Heart right ventricle (tissue), 16 donors: ENCODE measurements around the gene SLCO2A1. TPM values are rescaled to one million over a fixed set of nuclear protein-coding genes. Genes with fewer than 3 reads are reported as not detected.

ENCODE experiments used
- ATAC-seq, 8 donors: fragments of 200-7000 bp; cut with Tn5 transposase; one replicate each; pipeline ENCODE4 v1.9.1; 2020; ENCODE audit warnings: mild to moderate bottlenecking in 8 of 8, moderate library complexity in 8 of 8, moderate number of reproducible peaks in 1 of 8
- DNase-seq, 2 donors: peaks; one replicate each; pipeline ENCODE4 v3.0.0-alpha.2; 2020
- H3K27ac ChIP-seq, 10 donors: fragments of 200-600 bp; sonication (generic) in 2 of 10; one replicate each; pipeline versions ENCODE4 v1.5.0 to v1.8.0; 2020 to 2022; ENCODE audit warnings: mild to moderate bottlenecking in 3 of 10
- H3K27me3 ChIP-seq, 7 donors: fragments of 200-600 bp; one replicate each; pipeline ENCODE4 v1.8.0; 2021 to 2022; ENCODE audit warnings: mild to moderate bottlenecking in 2 of 7
- H3K36me3 ChIP-seq, 9 donors: fragments of 200-600 bp; sonication (generic) in 1 of 9; one replicate each; pipeline versions ENCODE4 v1.5.0 to v1.8.0; 2020 to 2022; ENCODE audit warnings: mild to moderate bottlenecking in 2 of 9
- H3K4me1 ChIP-seq, 9 donors: fragments of 200-600 bp; sonication (generic) in 1 of 9; one replicate each; pipeline versions ENCODE4 v1.5.0 to v1.8.0; 2020 to 2022; ENCODE audit warnings: mild to moderate bottlenecking in 4 of 9
- H3K4me3 ChIP-seq, 10 donors: fragments of 200-600 bp; sonication (generic) in 2 of 10; one replicate each; pipeline versions ENCODE4 v1.5.0 to v1.8.0; 2020 to 2022; ENCODE audit warnings: mild to moderate bottlenecking in 7 of 10, moderate library complexity in 2 of 10
- H3K9me3 ChIP-seq, 11 donors: fragments of 200-600 bp in 10 of 11; sonication (generic) in 2 of 11; one replicate each; pipeline versions ENCODE4 v1.5.0 to v1.8.0; 2013 to 2022; ENCODE audit warnings: mild to moderate bottlenecking in 2 of 11, control low read depth in 1 of 11, moderate library complexity in 1 of 11
- WGBS, 2 donors: extraction: QIAGEN DNeasy Blood & Tissue Kit; methylation state at CpG; one replicate each; pipeline ENCODE4 v1.1.7; 2013; ENCODE audit warnings: inconsistent platforms in 1 of 2; 5-methylcytosine and 5-hydroxymethylcytosine counted together
- intact Hi-C, 10 donors: fragments of 100-400 bp; cut with DNase I; formaldehyde crosslinking; loops; one replicate each; pipeline versions ENCODE4 v1.11.1 to v1.14.2; 2022
- polyA plus RNA-seq, 2 donors: library from polyadenylated mRNA; stranded (reverse); fragments of 200-250 nt; gene quantifications; one replicate each; pipeline ENCODE4 v1.2.3, GENCODE V29; 2013
- total RNA-seq, 10 donors: library from RNA; stranded (reverse); fragmentation: NEBNext Ultra II Directional in 3 of 10; extraction: Animal tissue kit (Norgen Biotek cat#: 25700) in 3 of 10; gene quantifications; one replicate each; pipeline versions ENCODE4 v1.2.1 to v1.2.4, GENCODE V29; 2021 to 2023
- TF ChIP-seq, protein P1 (sequence below), 9 donors: fragments of 200-600 bp; sonication (generic) in 2 of 9; IDR thresholded peaks; one replicate each; pipeline versions ENCODE4 v1.5.0 to v1.8.0; 2021 to 2022; ENCODE audit warnings: antibody characterized with exemption in 9 of 9, mild to moderate bottlenecking in 5 of 9, moderate library complexity in 1 of 9
- donor health status: Arrhythmogenic right ventricular cardiomyopathy.
- donor health status: ischemic (EF 13 %, LVEDD 7.1; RV severe dilation, severe dysfunction).
- donor health status: healthy with polysubstance abuse.
- donor health status: DM: no; HTN: yes; CAD: no.
- donor health status: DM: no; HTN: no; CAD: no.
- donor health status: ischemic (EF 25% LVEDD 6.9; RV normal size, moderate dysfunction).
- donor health status: ischemic (EF 25% LVEDD 5.7; RV mildly dilated, moderate dysfunction).
- donor health status: healthy.
- donor health status: DM: yes; HTN: yes; CAD: no.
- donor health status: Ischemic cardiomyopathy.
- donor health status: ischemic (EF 35%, LVEDD 5.7; RV mildly dilated, moderate dysfunction).
- donor health status: nonischemic (EF 11% LVEDD 7.7; RV severe dilation, severe dysfunction).
- donor health status: DM: yes; HTN: yes; CAD: no.
- donor health status: PGD.
- donor health status: ischemic (EF 29% LVEDD 5.4; RV normal size, mild dysfunction).
- donor health status: nonischemic (EF 23%, LVEDD 6.1; RV moderate dilation, normal function).

SLCO2A1 gene
- total and polyA plus RNA-seq, 12 donors: 3.6 to 30.4 (median 10.0) TPM

DNA sequence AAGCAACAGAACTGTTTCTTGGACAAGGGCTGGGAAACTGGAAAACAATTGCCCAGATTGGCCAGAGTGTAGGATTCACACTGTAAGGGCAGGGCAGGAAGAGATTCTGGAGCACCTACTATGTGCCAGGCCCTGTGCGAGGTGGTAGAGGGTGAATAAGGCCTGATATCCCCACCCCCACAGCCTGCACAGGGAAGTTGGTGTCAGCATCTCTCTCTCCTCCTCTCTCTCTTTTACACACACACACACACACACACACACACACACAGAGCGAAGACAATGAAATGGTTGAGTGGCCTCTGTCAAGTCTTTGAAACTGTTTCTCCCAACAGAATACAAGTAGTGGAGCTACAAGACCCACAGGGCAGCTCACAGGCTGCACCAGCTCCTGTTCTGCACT is 47.1 kb upstream of the SLCO2A1 start:
- 91 to 96% methylated on average over 2 of the region's 2 CpGs for WGBS, 2 donors

DNA sequence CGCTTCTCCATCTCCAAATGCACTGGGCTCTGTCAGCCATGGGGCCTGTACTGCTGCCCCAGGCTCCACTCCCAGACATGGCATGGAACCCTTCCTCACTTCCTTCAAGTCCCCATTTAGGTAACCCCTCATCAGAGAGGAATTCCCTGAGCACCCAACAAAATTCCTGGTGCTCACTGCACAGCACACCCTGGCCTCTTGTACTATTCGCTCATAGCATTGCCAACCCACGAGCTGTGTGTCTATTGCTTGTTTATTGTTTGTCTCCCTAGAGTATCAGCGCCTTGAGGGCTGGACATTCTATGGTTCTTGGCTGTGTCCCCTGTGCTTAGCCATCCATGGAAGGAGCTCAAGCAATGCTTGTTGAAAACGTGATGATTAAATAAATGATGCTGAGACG is 46.1 kb upstream of the SLCO2A1 start:
- H3K9me3 ChIP-seq: peaks cover 0 to 18% (median 7%) of the 10 kb centered on the region in 11 donors
- H3K4me1 ChIP-seq: peaks cover 0 to 24% (median 5%) of the 10 kb centered on the region in 9 donors
- ATAC-seq: no peak
- 88 to 92% methylated on average over 6 of the region's 6 CpGs for WGBS, 2 donors
- intact Hi-C loops: no loop called here
- TF ChIP-seq, protein P1, sequence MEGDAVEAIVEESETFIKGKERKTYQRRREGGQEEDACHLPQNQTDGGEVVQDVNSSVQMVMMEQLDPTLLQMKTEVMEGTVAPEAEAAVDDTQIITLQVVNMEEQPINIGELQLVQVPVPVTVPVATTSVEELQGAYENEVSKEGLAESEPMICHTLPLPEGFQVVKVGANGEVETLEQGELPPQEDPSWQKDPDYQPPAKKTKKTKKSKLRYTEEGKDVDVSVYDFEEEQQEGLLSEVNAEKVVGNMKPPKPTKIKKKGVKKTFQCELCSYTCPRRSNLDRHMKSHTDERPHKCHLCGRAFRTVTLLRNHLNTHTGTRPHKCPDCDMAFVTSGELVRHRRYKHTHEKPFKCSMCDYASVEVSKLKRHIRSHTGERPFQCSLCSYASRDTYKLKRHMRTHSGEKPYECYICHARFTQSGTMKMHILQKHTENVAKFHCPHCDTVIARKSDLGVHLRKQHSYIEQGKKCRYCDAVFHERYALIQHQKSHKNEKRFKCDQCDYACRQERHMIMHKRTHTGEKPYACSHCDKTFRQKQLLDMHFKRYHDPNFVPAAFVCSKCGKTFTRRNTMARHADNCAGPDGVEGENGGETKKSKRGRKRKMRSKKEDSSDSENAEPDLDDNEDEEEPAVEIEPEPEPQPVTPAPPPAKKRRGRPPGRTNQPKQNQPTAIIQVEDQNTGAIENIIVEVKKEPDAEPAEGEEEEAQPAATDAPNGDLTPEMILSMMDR (IDR thresholded peaks at IDR 0.05): no peak
- peaks cover 0 to 3% (median 0%) of the 10 kb centered on the region in 7 donors for H3K27me3 ChIP-seq
- no peaks in the 10 kb centered on the region for H3K36me3 ChIP-seq
- no peak overlapping the region for H3K4me3 ChIP-seq
- DNase-seq: no peak
- no peak overlapping the region for H3K27ac ChIP-seq

More for the DNA sequence above, 47.1 kb upstream of the SLCO2A1 start:
- TF ChIP-seq, protein P1 (IDR thresholded peaks at IDR 0.05): no peak
- Histone ChIP-seq H3K27me3 (peaks cover 0 to 3% (median 0%) of the 10 kb centered on the region in 7 donors), H3K4me3 (no peak overlapping the region), H3K27ac (no peak overlapping the region), H3K4me1 (peaks cover 0 to 16% (median 0%) of the 10 kb centered on the region in 9 donors), H3K9me3 (peaks cover 0 to 24% (median 13%) of the 10 kb centered on the region in 11 donors), H3K36me3 (no peaks in the 10 kb centered on the region)
- intact Hi-C loops: no loop called here
- ATAC-seq (no peak), DNase-seq (no peak)

DNA sequence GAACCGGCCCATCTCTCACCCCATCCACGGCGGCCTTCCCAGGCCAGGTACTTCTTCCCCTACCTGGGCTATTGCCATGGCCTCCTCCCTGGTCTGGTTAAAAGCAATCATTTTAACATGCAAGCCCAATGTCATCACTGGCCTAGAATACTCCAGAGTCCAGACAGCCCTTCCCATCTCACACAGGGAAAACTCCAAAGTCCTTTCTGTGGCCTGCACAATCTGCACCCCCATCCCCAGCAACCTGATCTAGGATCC is 45.8 kb upstream of the SLCO2A1 start:
- no peak for ATAC-seq

DNA sequence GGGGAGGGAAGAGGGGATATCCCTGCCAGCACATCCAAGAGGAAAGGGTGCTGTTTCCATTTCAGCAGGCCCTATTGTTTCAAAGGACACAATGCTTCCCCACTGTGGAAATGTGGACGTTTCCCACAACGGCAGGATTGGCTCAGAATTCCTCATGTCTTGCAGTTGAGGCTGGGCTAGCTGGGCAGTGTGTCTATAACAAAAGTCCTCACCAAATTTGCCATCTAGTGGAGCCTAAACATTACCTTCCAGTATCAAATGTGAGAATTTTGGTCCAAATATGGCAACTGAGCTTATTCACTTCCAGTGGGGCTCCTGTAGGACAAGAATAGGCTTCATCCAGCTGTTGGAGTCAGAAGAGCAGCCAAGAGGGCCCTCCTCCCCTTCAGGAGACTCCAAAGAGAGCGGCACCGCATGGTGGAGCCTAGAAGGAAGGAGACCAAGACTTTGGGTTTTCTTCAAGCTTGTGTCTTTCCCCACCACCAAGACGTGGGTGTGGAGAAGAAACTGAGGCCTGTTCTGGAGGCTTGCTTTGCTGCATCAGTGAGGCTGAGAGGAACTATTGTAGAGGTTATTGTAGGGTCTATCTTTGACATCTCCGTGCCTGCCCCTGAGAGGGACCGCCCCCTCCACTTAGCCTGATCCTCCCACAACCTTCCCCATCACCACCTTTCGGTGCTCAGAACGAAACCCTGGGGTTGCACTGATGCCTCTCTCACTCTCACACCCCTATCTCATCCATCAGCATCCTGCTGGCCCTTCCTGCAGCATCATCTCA is 45.3 kb upstream of the SLCO2A1 start:
- peaks cover 0 to 3% (median 0%) of the 10 kb centered on the region in 7 donors for H3K27me3 ChIP-seq
- H3K36me3 ChIP-seq: no peaks in the 10 kb centered on the region
- peak in 1 of 2 donors; percentile 3 for DNase-seq
- H3K27ac ChIP-seq: peak overlapping the region in 1 of 10 donors; percentile 26
- TF ChIP-seq, protein P1 (IDR thresholded peaks at IDR 0.05): no peak
- peaks cover 0 to 9% (median 0%) of the 10 kb centered on the region in 11 donors for H3K9me3 ChIP-seq
- no peak overlapping the region for H3K4me3 ChIP-seq
- intact Hi-C loops: no loop called here
- peaks cover 0 to 25% (median 5%) of the 10 kb centered on the region in 9 donors for H3K4me1 ChIP-seq
- 88 to 89% methylated on average over 9 of the region's 9 CpGs for WGBS, 2 donors
- peak in 4 of 8 donors; percentile 17 to 59 (median 51) for ATAC-seq

More for the DNA sequence above, 45.8 kb upstream of the SLCO2A1 start:
- intact Hi-C loops: no loop called here
- Histone ChIP-seq H3K4me1 (peaks cover 0 to 25% (median 5%) of the 10 kb centered on the region in 9 donors), H3K9me3 (peaks cover 0 to 15% (median 3%) of the 10 kb centered on the region in 11 donors), H3K27ac (no peak overlapping the region), H3K36me3 (no peaks in the 10 kb centered on the region), H3K4me3 (no peak overlapping the region), H3K27me3 (peaks cover 0 to 3% (median 0%) of the 10 kb centered on the region in 7 donors)
- no peak for DNase-seq
- 98 to 99% methylated on average over 3 of the region's 3 CpGs for WGBS, 2 donors
- TF ChIP-seq, protein P1 (IDR thresholded peaks at IDR 0.05): no peak
